ENCODE measurements around the gene NDST1. TPM values are rescaled to one million over a fixed set of nuclear protein-coding genes. Genes with fewer than 3 reads are reported as not detected.

Gene NDST1
- total RNA-seq, 1 donor: 104 TPM

GRCh38 chr5:150492621-150493020 is 15.3 kb upstream of the NDST1 start:
- TF ChIP-seq CTCF (IDR thresholded peaks at IDR 0.05; ENCODE audit: extremely low read depth, low read depth, low read length): no peak
- Histone ChIP-seq H3K36me3 (ENCODE audit: insufficient read depth, low read length) (peaks cover 38% of the 10 kb centered on the region), H3K27me3 (ENCODE audit: insufficient read depth, low read length) (no peaks in the 10 kb centered on the region), H3K27ac (ENCODE audit: low read depth, low read length) (peak overlapping the region; percentile 91), H3K4me1 (ENCODE audit: insufficient read depth, low read length) (peaks cover 76% of the 10 kb centered on the region), H2AFZ (ENCODE audit: low read length) (no peak overlapping the region), H3K9me3 (ENCODE audit: low read depth, low read length) (no peaks in the 10 kb centered on the region), H3K4me2 (ENCODE audit: insufficient read depth, low read length) (no peak overlapping the region), H3K79me2 (ENCODE audit: insufficient read depth, low read length) (peaks cover 91% of the 10 kb centered on the region), H3K4me3 (ENCODE audit: insufficient read depth, low read length) (no peak overlapping the region), H4K20me1 (ENCODE audit: insufficient read depth, low read length) (peaks cover 56% of the 10 kb centered on the region)
- DNase-seq (ENCODE audit: insufficient read length, low spot score, missing footprints): peak; percentile 94

GRCh38 chr5:150496098-150496497 is 11.8 kb upstream of the NDST1 start:
- H3K36me3 ChIP-seq (ENCODE audit: insufficient read depth, low read length): peaks cover 54% of the 10 kb centered on the region
- peaks cover 49% of the 10 kb centered on the region for H4K20me1 ChIP-seq (ENCODE audit: insufficient read depth, low read length)
- no peak overlapping the region for H2AFZ ChIP-seq (ENCODE audit: low read length)
- no peak overlapping the region for H3K4me2 ChIP-seq (ENCODE audit: insufficient read depth, low read length)
- H3K27me3 ChIP-seq (ENCODE audit: insufficient read depth, low read length): no peaks in the 10 kb centered on the region
- peaks cover 75% of the 10 kb centered on the region for H3K4me1 ChIP-seq (ENCODE audit: insufficient read depth, low read length)
- peaks cover 91% of the 10 kb centered on the region for H3K79me2 ChIP-seq (ENCODE audit: insufficient read depth, low read length)
- TF ChIP-seq CTCF (IDR thresholded peaks at IDR 0.05; ENCODE audit: extremely low read depth, low read depth, low read length): no peak
- no peaks in the 10 kb centered on the region for H3K9me3 ChIP-seq (ENCODE audit: low read depth, low read length)
- H3K4me3 ChIP-seq (ENCODE audit: insufficient read depth, low read length): no peak overlapping the region
- peak overlapping the region; percentile 94 for H3K27ac ChIP-seq (ENCODE audit: low read depth, low read length)
- DNase-seq (ENCODE audit: insufficient read length, low spot score, missing footprints): no peak

DNA sequence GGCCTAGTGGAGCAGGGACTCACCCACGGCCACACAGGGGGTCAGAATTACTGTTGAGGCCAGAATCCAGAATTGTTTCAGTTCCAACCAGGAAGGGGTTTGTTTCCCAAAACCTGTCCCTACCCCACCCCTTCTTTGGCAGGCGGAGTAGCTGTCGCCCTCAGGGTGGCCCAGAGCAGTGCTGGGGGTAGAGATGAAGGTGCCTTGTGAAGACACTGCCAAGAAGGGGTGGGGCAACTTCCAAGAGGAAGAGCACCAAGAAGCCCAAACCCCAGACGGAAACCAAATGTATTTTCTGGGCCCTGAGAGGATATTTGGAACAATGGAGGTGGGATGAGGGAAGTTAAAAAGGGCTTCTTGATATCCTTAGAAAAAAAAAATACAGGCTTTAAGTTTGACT is 11.4 kb upstream of the NDST1 start:
- peaks cover 91% of the 10 kb centered on the region for H3K79me2 ChIP-seq (ENCODE audit: insufficient read depth, low read length)
- no peak overlapping the region for H2AFZ ChIP-seq (ENCODE audit: low read length)
- H3K4me2 ChIP-seq (ENCODE audit: insufficient read depth, low read length): no peak overlapping the region
- no peak overlapping the region for H3K4me3 ChIP-seq (ENCODE audit: insufficient read depth, low read length)
- H3K27me3 ChIP-seq (ENCODE audit: insufficient read depth, low read length): no peaks in the 10 kb centered on the region
- H3K36me3 ChIP-seq (ENCODE audit: insufficient read depth, low read length): peaks cover 54% of the 10 kb centered on the region
- peak overlapping the region; percentile 94 for H3K27ac ChIP-seq (ENCODE audit: low read depth, low read length)
- no peak for DNase-seq (ENCODE audit: insufficient read length, low spot score, missing footprints)
- peaks cover 75% of the 10 kb centered on the region for H3K4me1 ChIP-seq (ENCODE audit: insufficient read depth, low read length)
- no peak for TF ChIP-seq CTCF (IDR thresholded peaks at IDR 0.05; ENCODE audit: extremely low read depth, low read depth, low read length)
- H4K20me1 ChIP-seq (ENCODE audit: insufficient read depth, low read length): peaks cover 48% of the 10 kb centered on the region
- H3K9me3 ChIP-seq (ENCODE audit: low read depth, low read length): no peaks in the 10 kb centered on the region

DNA sequence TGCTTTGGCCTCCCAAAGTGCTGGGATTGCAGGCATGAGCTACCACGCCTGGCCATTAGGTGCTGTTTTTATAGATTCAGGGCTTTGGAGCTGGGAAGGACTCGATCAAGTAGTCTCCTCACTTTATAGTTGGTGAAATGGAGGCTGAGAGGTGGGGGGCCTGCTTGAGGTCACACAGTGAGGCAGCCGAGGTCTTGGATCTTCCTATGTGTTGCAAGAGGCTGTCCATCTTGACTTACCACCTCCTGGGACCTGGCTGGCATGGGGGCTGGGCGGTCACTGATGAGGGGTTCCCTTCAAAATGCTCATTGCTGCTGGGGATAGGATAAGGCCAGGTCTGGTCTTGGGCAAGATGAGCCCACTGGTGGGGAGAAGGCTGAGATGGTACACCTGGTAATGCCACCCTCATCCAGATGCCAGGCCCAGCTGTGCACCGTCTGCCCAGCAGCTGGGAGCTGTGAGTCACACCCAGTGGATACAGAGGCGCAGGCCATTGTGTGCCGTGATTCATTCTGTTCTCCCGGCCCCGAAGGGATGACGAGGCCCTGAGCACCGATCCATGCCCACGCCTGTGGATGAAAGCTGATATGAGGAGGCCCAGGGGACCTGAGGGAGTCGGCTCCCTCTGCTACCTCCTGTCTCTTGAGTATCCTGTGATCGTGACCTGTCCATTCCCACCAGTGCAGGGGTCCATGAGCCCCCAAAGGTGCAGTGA is 10.5 kb upstream of the NDST1 start:
- H2AFZ ChIP-seq (ENCODE audit: low read length): no peak overlapping the region
- H3K36me3 ChIP-seq (ENCODE audit: insufficient read depth, low read length): peaks cover 47% of the 10 kb centered on the region
- H4K20me1 ChIP-seq (ENCODE audit: insufficient read depth, low read length): peaks cover 39% of the 10 kb centered on the region
- H3K27me3 ChIP-seq (ENCODE audit: insufficient read depth, low read length): no peaks in the 10 kb centered on the region
- H3K27ac ChIP-seq (ENCODE audit: low read depth, low read length): peak overlapping the region; percentile 94
- peaks cover 91% of the 10 kb centered on the region for H3K79me2 ChIP-seq (ENCODE audit: insufficient read depth, low read length)
- peak overlapping the region; percentile 76 for H3K4me2 ChIP-seq (ENCODE audit: insufficient read depth, low read length)
- no peak for TF ChIP-seq CTCF (IDR thresholded peaks at IDR 0.05; ENCODE audit: extremely low read depth, low read depth, low read length)
- peak; percentile 98 for DNase-seq (ENCODE audit: insufficient read length, low spot score, missing footprints)
- peaks cover 71% of the 10 kb centered on the region for H3K4me1 ChIP-seq (ENCODE audit: insufficient read depth, low read length)
- H3K9me3 ChIP-seq (ENCODE audit: low read depth, low read length): no peaks in the 10 kb centered on the region
- H3K4me3 ChIP-seq (ENCODE audit: insufficient read depth, low read length): peak overlapping the region; percentile 55

All from osteoblast (primary cell).